K562 treated with DMSO at 1 percent for 48 hours (cell line): ENCODE data around the gene FBXO8. TPM values are rescaled to one million over a fixed set of nuclear protein-coding genes. Genes with fewer than 3 reads are reported as not detected.

Experiments used
- total RNA-seq: library from RNA; unstranded; fragments of 300-600 nt; gene quantifications from 2 replicates; pipeline ENCODE4 v1.2.3, GENCODE V29; 2022; ENCODE audit warnings: low replicate concordance; ENCODE audit errors: extremely low read depth

FBXO8 gene
- not detected in 2 replicates for total RNA-seq

GRCh38 chr4:174283507-174284471 is at the start of gene FBXO8, which contains the start of gene CEP44:
FBXO8 (minus strand) TSS chr4:174283667; CDS start chr4:174263092, 20,575 bp downstream.
CEP44 (plus strand) TSS chr4:174283911; CDS start chr4:174299122, 15,211 bp downstream.

Other genes with a start within 250 kb of the FBXO8 start
- gene CEP44, start 244 bp upstream of the FBXO8 start, total RNA-seq, result not detected in 2 replicates
- not detected in 2 replicates for gene HPGD, start 238.8 kb upstream of the FBXO8 start, total RNA-seq